Measurements from ENCODE around the gene RRBP1.

The RRBP1 gene

DNA sequence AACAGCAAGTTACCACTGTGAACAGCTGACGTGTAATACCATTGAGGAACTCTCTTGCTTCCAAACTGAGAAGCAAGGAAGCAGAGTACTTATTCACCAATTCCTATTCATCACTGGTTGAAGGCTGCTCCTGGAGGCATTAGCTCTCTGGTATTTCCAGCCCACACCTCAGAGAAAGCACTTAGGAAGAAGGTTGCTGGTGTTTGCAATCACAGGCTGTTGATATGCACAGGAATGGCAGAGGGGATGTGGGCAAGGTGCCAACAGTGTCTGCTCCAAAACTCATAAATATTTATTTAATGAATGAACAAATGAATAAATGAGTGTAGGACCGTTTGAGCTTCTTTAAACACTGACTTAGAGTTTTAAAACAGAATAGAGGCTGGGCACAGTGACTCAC is 6.9 kb upstream of the RRBP1 start:
- Histone ChIP-seq H3K79me2 (ENCODE audit: insufficient read depth, low read length) (no peaks in the 10 kb centered on the region), H3K36me3 (ENCODE audit: insufficient read depth, low read length) (no peaks in the 10 kb centered on the region), H3K9me2 (replicated peaks; ENCODE audit: low read depth, low read length) (no peaks in the 10 kb centered on the region), H3K4me3 (ENCODE audit: low read length, poor library complexity, severe bottlenecking) (no peak overlapping the region), H3K27me3 (ENCODE audit: insufficient read depth, low read length, poor library complexity, severe bottlenecking) (no peaks in the 10 kb centered on the region), H3K9me3 (ENCODE audit: insufficient read depth, low read depth, low read length) (0 out of 2 replicates have a peak, but pooled peaks cover 3% of the 10 kb centered on the region), H3K9ac (ENCODE audit: low read depth, low read length, poor library complexity, severe bottlenecking) (no peak overlapping the region), H3K4me2 (ENCODE audit: low read depth, low read length, poor library complexity, severe bottlenecking) (no peak overlapping the region), H2AFZ (ENCODE audit: low read length) (no peak overlapping the region), H4K20me1 (ENCODE audit: insufficient read depth, low read length, poor library complexity, severe bottlenecking) (no peaks in the 10 kb centered on the region), H3F3A (ENCODE audit: low read depth) (no peaks in the 10 kb centered on the region), H3K4me1 (ENCODE audit: insufficient read depth, low read length, poor library complexity, severe bottlenecking) (no peaks in the 10 kb centered on the region)
- no peak for TF ChIP-seq EZH2phosphoT487 (IDR thresholded peaks at IDR 0.05; ENCODE audit: borderline replicate concordance)
- TF ChIP-seq, protein P1, sequence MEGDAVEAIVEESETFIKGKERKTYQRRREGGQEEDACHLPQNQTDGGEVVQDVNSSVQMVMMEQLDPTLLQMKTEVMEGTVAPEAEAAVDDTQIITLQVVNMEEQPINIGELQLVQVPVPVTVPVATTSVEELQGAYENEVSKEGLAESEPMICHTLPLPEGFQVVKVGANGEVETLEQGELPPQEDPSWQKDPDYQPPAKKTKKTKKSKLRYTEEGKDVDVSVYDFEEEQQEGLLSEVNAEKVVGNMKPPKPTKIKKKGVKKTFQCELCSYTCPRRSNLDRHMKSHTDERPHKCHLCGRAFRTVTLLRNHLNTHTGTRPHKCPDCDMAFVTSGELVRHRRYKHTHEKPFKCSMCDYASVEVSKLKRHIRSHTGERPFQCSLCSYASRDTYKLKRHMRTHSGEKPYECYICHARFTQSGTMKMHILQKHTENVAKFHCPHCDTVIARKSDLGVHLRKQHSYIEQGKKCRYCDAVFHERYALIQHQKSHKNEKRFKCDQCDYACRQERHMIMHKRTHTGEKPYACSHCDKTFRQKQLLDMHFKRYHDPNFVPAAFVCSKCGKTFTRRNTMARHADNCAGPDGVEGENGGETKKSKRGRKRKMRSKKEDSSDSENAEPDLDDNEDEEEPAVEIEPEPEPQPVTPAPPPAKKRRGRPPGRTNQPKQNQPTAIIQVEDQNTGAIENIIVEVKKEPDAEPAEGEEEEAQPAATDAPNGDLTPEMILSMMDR (conservative IDR thresholded peaks at IDR 0.05; ENCODE audit: low read length): no peak

- Histone ChIP-seq H3K4me1 (ENCODE audit: insufficient read depth, low read length, poor library complexity, severe bottlenecking) (peaks cover 2% of the 10 kb centered on the region), H3K9me2 (replicated peaks; ENCODE audit: low read depth, low read length) (no peaks in the 10 kb centered on the region), H3K79me2 (ENCODE audit: insufficient read depth, low read length) (no peaks in the 10 kb centered on the region), H4K20me1 (ENCODE audit: insufficient read depth, low read length, poor library complexity, severe bottlenecking) (no peaks in the 10 kb centered on the region), H3K4me3 (ENCODE audit: low read length, poor library complexity, severe bottlenecking) (no peak overlapping the region), H3K27me3 (ENCODE audit: insufficient read depth, low read length, poor library complexity, severe bottlenecking) (no peaks in the 10 kb centered on the region), H3K4me2 (ENCODE audit: low read depth, low read length, poor library complexity, severe bottlenecking) (no peak overlapping the region), H3K36me3 (ENCODE audit: insufficient read depth, low read length) (no peaks in the 10 kb centered on the region), H3K9ac (ENCODE audit: low read depth, low read length, poor library complexity, severe bottlenecking) (no peak overlapping the region), H2AFZ (ENCODE audit: low read length) (no peak overlapping the region), H3F3A (ENCODE audit: low read depth) (no peaks in the 10 kb centered on the region), H3K9me3 (ENCODE audit: insufficient read depth, low read depth, low read length) (0 out of 2 replicates have a peak, but pooled peaks cover 3% of the 10 kb centered on the region)
- TF ChIP-seq, protein P1 (conservative IDR thresholded peaks at IDR 0.05; ENCODE audit: low read length): no peak
- no peak for TF ChIP-seq EZH2phosphoT487 (IDR thresholded peaks at IDR 0.05; ENCODE audit: borderline replicate concordance)
These were observed 5.8 kb upstream of the RRBP1 start for GRCh38 chr20:17687800-17688199.

DNA sequence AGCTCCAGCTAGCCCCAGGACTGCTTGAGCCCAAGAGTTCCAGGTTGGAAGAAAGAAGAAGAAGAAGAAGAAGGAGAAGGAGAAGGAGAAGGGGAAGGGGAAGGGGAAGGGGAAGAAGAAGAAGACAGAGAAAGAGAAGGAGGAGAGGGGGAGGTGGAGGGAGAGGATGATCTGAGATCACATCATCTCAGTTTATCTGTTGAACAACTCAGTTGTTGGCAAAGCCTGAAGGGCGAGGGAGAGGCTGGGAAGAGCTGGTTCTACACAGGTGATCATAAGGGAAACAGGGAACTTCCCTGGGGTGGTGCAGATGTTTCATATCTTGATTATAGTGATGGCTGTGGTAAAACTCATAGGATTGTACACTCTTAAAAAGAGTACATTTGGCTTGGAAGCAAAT is 3.1 kb upstream of the RRBP1 start:
- TF ChIP-seq EZH2phosphoT487 (IDR thresholded peaks at IDR 0.05; ENCODE audit: borderline replicate concordance): no peak
- TF ChIP-seq, protein P1 (conservative IDR thresholded peaks at IDR 0.05; ENCODE audit: low read length): no peak
- peaks cover 8% of the 10 kb centered on the region for H3K79me2 ChIP-seq (ENCODE audit: insufficient read depth, low read length)
- no peak overlapping the region for H2AFZ ChIP-seq (ENCODE audit: low read length)
- H3K27me3 ChIP-seq (ENCODE audit: insufficient read depth, low read length, poor library complexity, severe bottlenecking): no peaks in the 10 kb centered on the region
- H3K4me2 ChIP-seq (ENCODE audit: low read depth, low read length, poor library complexity, severe bottlenecking): no peak overlapping the region
- H3K9ac ChIP-seq (ENCODE audit: low read depth, low read length, poor library complexity, severe bottlenecking): no peak overlapping the region
- peaks cover 7% of the 10 kb centered on the region for H4K20me1 ChIP-seq (ENCODE audit: insufficient read depth, low read length, poor library complexity, severe bottlenecking)
- H3K36me3 ChIP-seq (ENCODE audit: insufficient read depth, low read length): no peaks in the 10 kb centered on the region
- H3K4me3 ChIP-seq (ENCODE audit: low read length, poor library complexity, severe bottlenecking): no peak overlapping the region
- H3F3A ChIP-seq (ENCODE audit: low read depth): no peaks in the 10 kb centered on the region
- H3K9me2 ChIP-seq (replicated peaks; ENCODE audit: low read depth, low read length): no peaks in the 10 kb centered on the region
- H3K9me3 ChIP-seq (ENCODE audit: insufficient read depth, low read depth, low read length): no peaks in the 10 kb centered on the region
- peaks cover 10% of the 10 kb centered on the region for H3K4me1 ChIP-seq (ENCODE audit: insufficient read depth, low read length, poor library complexity, severe bottlenecking)
